Hippocampal formation (tissue), 2 donors: ENCODE data around the gene PTPRM.

Experiments
- DNase-seq, 2 donors: peaks; one replicate each; lab custom pipeline; 2025; lab: John Stamatoyannopoulos, UW

Gene PTPRM

GRCh38 chr18:7755753-7756475 lies 188.8 kb downstream of the PTPRM start:
- DNase-seq = no peak

- DNase-seq = no peak
Measured at GRCh38 chr18:7757175-7757574, 190.1 kb downstream of the PTPRM start.

- DNase-seq = no peak
Measured at GRCh38 chr18:7758764-7759163, 191.6 kb downstream of the PTPRM start.

GRCh38 chr18:7760967-7761948 lies 194.1 kb downstream of the PTPRM start:
- no peak for DNase-seq

- no peak for DNase-seq
Measured at GRCh38 chr18:7764405-7764804, 197.3 kb downstream of the PTPRM start.

- no peak for DNase-seq
Measured at GRCh38 chr18:7766346-7766745, 199.2 kb downstream of the PTPRM start.

- no peak for DNase-seq
Measured at GRCh38 chr18:7766817-7767216, 199.7 kb downstream of the PTPRM start.

GRCh38 chr18:7770908-7771307 lies 203.8 kb downstream of the PTPRM start:
- DNase-seq = no peak

GRCh38 chr18:7772510-7772888 lies 205.4 kb downstream of the PTPRM start:
- DNase-seq = no peak

GRCh38 chr18:7772951-7773350 lies 205.8 kb downstream of the PTPRM start:
- no peak for DNase-seq

- no peak for DNase-seq
Measured at GRCh38 chr18:7775128-7775527, 208.0 kb downstream of the PTPRM start.

GRCh38 chr18:7775843-7776242 lies 208.7 kb downstream of the PTPRM start:
- no peak for DNase-seq

- no peak for DNase-seq
Measured at GRCh38 chr18:7778181-7778580, 211.1 kb downstream of the PTPRM start.

GRCh38 chr18:7779211-7779610 lies 212.1 kb downstream of the PTPRM start:
- DNase-seq = no peak

- DNase-seq = no peak
Measured at GRCh38 chr18:7784171-7784570, 217.1 kb downstream of the PTPRM start.

- DNase-seq = no peak
Measured at GRCh38 chr18:7786569-7786968, 219.5 kb downstream of the PTPRM start.

- no peak for DNase-seq
Measured at GRCh38 chr18:7787339-7787738, 220.2 kb downstream of the PTPRM start.

- peak in 1 of 2 donors; percentile 6 for DNase-seq
Measured at GRCh38 chr18:7789856-7790552, 222.9 kb downstream of the PTPRM start.

GRCh38 chr18:7793100-7793499 lies 226.0 kb downstream of the PTPRM start:
- DNase-seq = no peak

GRCh38 chr18:7803956-7804469 lies 236.9 kb downstream of the PTPRM start:
- no peak for DNase-seq

- no peak for DNase-seq
Measured at GRCh38 chr18:7805096-7805495, 238.0 kb downstream of the PTPRM start.

- no peak for DNase-seq
Measured at GRCh38 chr18:7805880-7806279, 238.8 kb downstream of the PTPRM start.
